ENCODE measurements around the gene SIRT4.

DNA sequence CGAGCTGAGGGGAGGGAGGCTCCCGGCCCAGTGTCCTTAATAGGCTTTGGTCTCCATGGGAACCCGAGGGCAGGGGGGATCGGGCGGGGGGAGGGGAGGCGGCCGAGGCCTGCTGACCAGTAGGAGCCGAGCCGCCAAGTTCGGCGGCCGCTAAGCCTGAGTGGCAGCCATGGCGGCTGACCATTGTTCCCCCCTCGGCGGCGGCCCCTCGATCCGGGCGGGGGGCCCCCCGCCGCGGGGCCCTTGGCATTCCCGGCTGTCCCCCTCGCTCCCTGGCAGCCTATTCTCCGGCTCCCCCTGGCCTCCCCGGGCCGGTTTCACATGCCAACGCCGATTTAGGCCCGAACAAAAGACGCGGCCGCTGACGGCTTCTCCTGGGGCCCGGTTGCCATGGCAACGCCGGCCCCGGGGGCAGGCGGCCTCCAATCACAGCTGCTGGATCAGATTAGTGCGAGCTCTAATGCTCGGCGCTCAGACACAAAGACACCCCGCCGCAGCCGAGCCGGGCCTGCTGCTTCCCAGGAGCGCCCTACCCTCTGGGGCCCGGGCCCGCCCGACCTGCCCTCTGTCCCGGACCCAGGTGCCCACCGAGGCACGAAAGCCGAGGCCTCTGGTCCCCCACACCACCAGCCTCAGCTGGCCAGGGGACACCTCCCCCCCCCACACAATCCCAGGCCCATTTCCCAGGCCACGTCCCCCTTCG lies 59.5 kb downstream of the SIRT4 start:
- TF ChIP-seq, protein P1, sequence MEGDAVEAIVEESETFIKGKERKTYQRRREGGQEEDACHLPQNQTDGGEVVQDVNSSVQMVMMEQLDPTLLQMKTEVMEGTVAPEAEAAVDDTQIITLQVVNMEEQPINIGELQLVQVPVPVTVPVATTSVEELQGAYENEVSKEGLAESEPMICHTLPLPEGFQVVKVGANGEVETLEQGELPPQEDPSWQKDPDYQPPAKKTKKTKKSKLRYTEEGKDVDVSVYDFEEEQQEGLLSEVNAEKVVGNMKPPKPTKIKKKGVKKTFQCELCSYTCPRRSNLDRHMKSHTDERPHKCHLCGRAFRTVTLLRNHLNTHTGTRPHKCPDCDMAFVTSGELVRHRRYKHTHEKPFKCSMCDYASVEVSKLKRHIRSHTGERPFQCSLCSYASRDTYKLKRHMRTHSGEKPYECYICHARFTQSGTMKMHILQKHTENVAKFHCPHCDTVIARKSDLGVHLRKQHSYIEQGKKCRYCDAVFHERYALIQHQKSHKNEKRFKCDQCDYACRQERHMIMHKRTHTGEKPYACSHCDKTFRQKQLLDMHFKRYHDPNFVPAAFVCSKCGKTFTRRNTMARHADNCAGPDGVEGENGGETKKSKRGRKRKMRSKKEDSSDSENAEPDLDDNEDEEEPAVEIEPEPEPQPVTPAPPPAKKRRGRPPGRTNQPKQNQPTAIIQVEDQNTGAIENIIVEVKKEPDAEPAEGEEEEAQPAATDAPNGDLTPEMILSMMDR (IDR thresholded peaks at IDR 0.05) = no peak
- no peak for TF ChIP-seq POLR2A (IDR thresholded peaks at IDR 0.05)
- no peak for TF ChIP-seq EP300 (IDR thresholded peaks at IDR 0.05)
